Measurements from ENCODE around the gene EYS.

GRCh38 chr6:64146094-64146493 is 1560.9 kb downstream of the EYS start:
- TF ChIP-seq EZH2phosphoT487 (IDR thresholded peaks at IDR 0.05; ENCODE audit: borderline replicate concordance, low read length), result no peak
- TF ChIP-seq CTCF (IDR thresholded peaks at IDR 0.05; ENCODE audit: low read depth, low read length, poor library complexity, severe bottlenecking), result no peak
